Smooth muscle cell (in vitro differentiated cells): ENCODE results near the gene HLTF. TPM values are rescaled to one million over a fixed set of nuclear protein-coding genes. Genes with fewer than 3 reads are reported as not detected.

Source experiments
- DNase-seq: peaks from one replicate; lab custom pipeline; 2025; ENCODE audit not compliant: unreplicated experiment; lab: John Stamatoyannopoulos, UW
- H2AFZ ChIP-seq: fragments of 200-600 bp; sonication (generic); 2 replicates; pipeline ENCODE4 v1.6.0; 2016; ENCODE audit warnings: antibody characterized with exemption, low read depth, mild to moderate bottlenecking
- H3F3A ChIP-seq: fragments of 200-600 bp; sonication (generic); 2 replicates; pipeline ENCODE4 v1.6.0; 2017; ENCODE audit warnings: antibody characterized with exemption, low read depth
- H3K27ac ChIP-seq: fragments of 200-600 bp; sonication (generic); 2 replicates; pipeline ENCODE4 v1.5.1; 2016; ENCODE audit warnings: low read depth, mild to moderate bottlenecking
- H3K27me3 ChIP-seq: fragments of 200-600 bp; sonication (generic); 2 replicates; pipeline ENCODE4 v1.6.1; 2016; ENCODE audit warnings: low read depth, mild to moderate bottlenecking
- H3K36me3 ChIP-seq: fragments of 200-600 bp; sonication (generic); 2 replicates; pipeline ENCODE4 v1.5.1; 2016; ENCODE audit warnings: low read depth
- H3K4me1 ChIP-seq: fragments of 200-600 bp; sonication (generic); 2 replicates; pipeline ENCODE4 v1.5.1; 2016; ENCODE audit warnings: low read depth
- H3K4me2 ChIP-seq: fragments of 200-600 bp; sonication (generic); 2 replicates; pipeline ENCODE4 v1.6.0; 2016; ENCODE audit warnings: mild to moderate bottlenecking
- H3K4me3 ChIP-seq: fragments of 200-600 bp; sonication (generic); 2 replicates; pipeline ENCODE4 v1.5.1; 2016; ENCODE audit warnings: mild to moderate bottlenecking
- H3K79me2 ChIP-seq: fragments of 200-600 bp; sonication (generic); 2 replicates; pipeline ENCODE4 v1.6.0; 2016; ENCODE audit warnings: low read depth, mild to moderate bottlenecking
- H3K9ac ChIP-seq: fragments of 200-600 bp; sonication (generic); 2 replicates; pipeline ENCODE4 v1.6.0; 2016; ENCODE audit warnings: low read depth
- H3K9me3 ChIP-seq: fragments of 200-600 bp; sonication (generic); replicated peaks from 2 replicates; pipeline ENCODE4 v1.5.1; 2016; ENCODE audit warnings: low read depth
- H4K20me1 ChIP-seq: fragments of 200-600 bp; sonication (generic); 2 replicates; pipeline ENCODE4 v1.6.0; 2016; ENCODE audit warnings: low read depth
- WGBS: methylation state at CpG from one replicate; pipeline ENCODE4 v1.1.7; 2016; ENCODE audit warnings: low lambda C conversion rate; 5-methylcytosine and 5-hydroxymethylcytosine counted together
- polyA plus RNA-seq: library from polyadenylated mRNA; unstranded; fragments of >200 nt; fragmentation: Nextera tagmentation; extraction: Ambion mirVana; gene quantifications from 2 replicates; pipeline ENCODE4 v1.2.1, GENCODE V29; 2016
- total RNA-seq: library from RNA; depleted of rRNA; stranded (reverse); fragments of >200 nt; gene quantifications from 2 replicates; pipeline ENCODE4 v1.2.3, GENCODE V29; 2014
- TF ChIP-seq, protein P1 (sequence below): fragments of 200-600 bp; sonication (generic); IDR thresholded peaks from 2 replicates; pipeline ENCODE4 v1.5.1; 2017; ENCODE audit warnings: borderline replicate concordance, mild to moderate bottlenecking, antibody characterized with exemption; ENCODE audit not compliant: insufficient read depth, poor library complexity, severe bottlenecking

HLTF gene
- total and polyA plus RNA-seq, 2 experiments from 2014 or later: 24.2 to 34.9 TPM

DNA sequence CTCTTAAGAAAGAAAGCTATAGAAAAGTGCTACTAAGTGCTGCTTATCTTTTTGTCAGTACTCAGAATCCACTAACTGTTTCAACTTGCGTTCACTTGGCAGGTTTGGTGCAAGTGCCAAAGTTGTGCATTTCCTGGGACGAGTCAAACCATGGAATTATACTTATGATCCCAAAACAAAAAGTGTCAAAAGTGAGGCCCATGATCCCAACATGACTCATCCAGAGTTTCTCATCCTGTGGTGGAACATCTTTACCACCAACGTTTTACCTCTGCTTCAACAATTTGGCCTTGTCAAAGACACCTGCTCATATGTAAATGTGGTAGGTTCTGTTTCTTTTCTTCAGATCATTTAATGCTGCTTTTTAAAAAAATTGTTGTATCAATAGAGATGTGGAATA lies 62.4 kb downstream of the HLTF start:
- TF ChIP-seq, protein P1, sequence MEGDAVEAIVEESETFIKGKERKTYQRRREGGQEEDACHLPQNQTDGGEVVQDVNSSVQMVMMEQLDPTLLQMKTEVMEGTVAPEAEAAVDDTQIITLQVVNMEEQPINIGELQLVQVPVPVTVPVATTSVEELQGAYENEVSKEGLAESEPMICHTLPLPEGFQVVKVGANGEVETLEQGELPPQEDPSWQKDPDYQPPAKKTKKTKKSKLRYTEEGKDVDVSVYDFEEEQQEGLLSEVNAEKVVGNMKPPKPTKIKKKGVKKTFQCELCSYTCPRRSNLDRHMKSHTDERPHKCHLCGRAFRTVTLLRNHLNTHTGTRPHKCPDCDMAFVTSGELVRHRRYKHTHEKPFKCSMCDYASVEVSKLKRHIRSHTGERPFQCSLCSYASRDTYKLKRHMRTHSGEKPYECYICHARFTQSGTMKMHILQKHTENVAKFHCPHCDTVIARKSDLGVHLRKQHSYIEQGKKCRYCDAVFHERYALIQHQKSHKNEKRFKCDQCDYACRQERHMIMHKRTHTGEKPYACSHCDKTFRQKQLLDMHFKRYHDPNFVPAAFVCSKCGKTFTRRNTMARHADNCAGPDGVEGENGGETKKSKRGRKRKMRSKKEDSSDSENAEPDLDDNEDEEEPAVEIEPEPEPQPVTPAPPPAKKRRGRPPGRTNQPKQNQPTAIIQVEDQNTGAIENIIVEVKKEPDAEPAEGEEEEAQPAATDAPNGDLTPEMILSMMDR: no peak
- 91% methylated on average over 3 of the region's 3 CpGs for WGBS
- no peaks in the 10 kb centered on the region for H3K9me3 ChIP-seq
- H3K4me1 ChIP-seq: no peaks in the 10 kb centered on the region
- no peak overlapping the region for H3K4me3 ChIP-seq
- H3K9ac ChIP-seq: no peak overlapping the region
- H2AFZ ChIP-seq: no peak overlapping the region
- H3K27ac ChIP-seq: no peak overlapping the region
- no peaks in the 10 kb centered on the region for H3K27me3 ChIP-seq
- H3K79me2 ChIP-seq: no peaks in the 10 kb centered on the region
- H3K36me3 ChIP-seq: peaks cover 15% of the 10 kb centered on the region
- no peak for DNase-seq
- H3K4me2 ChIP-seq: no peak overlapping the region
- no peaks in the 10 kb centered on the region for H4K20me1 ChIP-seq
- H3F3A ChIP-seq: no peaks in the 10 kb centered on the region

- no peak overlapping the region for H2AFZ ChIP-seq
- H3K79me2 ChIP-seq: no peaks in the 10 kb centered on the region
- no peak overlapping the region for H3K27ac ChIP-seq
- H3F3A ChIP-seq: no peaks in the 10 kb centered on the region
- no peak overlapping the region for H3K4me2 ChIP-seq
- peaks cover 15% of the 10 kb centered on the region for H3K36me3 ChIP-seq
- H3K9me3 ChIP-seq: no peaks in the 10 kb centered on the region
- no peak for DNase-seq
- H3K4me1 ChIP-seq: no peaks in the 10 kb centered on the region
- no peaks in the 10 kb centered on the region for H4K20me1 ChIP-seq
- H3K27me3 ChIP-seq: no peaks in the 10 kb centered on the region
- no peak overlapping the region for H3K4me3 ChIP-seq
- 46% methylated on average over 1 of the region's 1 CpG for WGBS
- no peak overlapping the region for H3K9ac ChIP-seq
- TF ChIP-seq, protein P1: no peak
Observed at GRCh38 chr3:149021830-149022229, 64.5 kb downstream of the HLTF start.

DNA sequence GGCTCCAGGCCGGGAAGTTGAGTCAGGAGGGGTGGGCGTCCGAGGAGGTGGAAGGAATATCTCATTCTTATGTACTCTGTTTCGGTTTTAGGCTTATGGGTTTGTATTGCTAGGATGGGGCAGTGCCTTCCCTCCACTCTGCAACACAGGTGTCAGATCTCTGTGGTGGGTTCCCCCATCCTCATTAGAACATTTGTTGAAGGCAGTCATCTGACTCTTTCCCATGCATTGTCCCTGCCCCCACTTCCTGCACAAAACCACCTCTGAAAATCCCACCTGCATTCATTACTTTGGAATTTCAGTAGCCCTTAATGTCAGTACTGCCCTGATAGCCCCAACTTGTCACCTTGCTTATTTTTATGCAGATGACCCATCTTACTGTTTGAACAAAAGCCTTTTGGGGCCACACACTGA lies 65.5 kb downstream of the HLTF start:
- no peak overlapping the region for H2AFZ ChIP-seq
- no peak overlapping the region for H3K9ac ChIP-seq
- no peak for DNase-seq
- WGBS: 90% methylated on average over 4 of the region's 4 CpGs
- no peak overlapping the region for H3K27ac ChIP-seq
- H3K36me3 ChIP-seq: peaks cover 13% of the 10 kb centered on the region
- H4K20me1 ChIP-seq: no peaks in the 10 kb centered on the region
- H3K27me3 ChIP-seq: no peaks in the 10 kb centered on the region
- H3F3A ChIP-seq: no peaks in the 10 kb centered on the region
- H3K9me3 ChIP-seq: no peaks in the 10 kb centered on the region
- H3K4me2 ChIP-seq: no peak overlapping the region
- no peak overlapping the region for H3K4me3 ChIP-seq
- H3K4me1 ChIP-seq: no peaks in the 10 kb centered on the region
- TF ChIP-seq, protein P1: no peak
- no peaks in the 10 kb centered on the region for H3K79me2 ChIP-seq

- Histone ChIP-seq H3K36me3 (peaks cover 9% of the 10 kb centered on the region), H3K27ac (no peak overlapping the region), H3K9ac (no peak overlapping the region), H3F3A (no peaks in the 10 kb centered on the region), H3K4me2 (no peak overlapping the region), H4K20me1 (no peaks in the 10 kb centered on the region), H3K4me1 (no peaks in the 10 kb centered on the region), H3K79me2 (no peaks in the 10 kb centered on the region), H3K4me3 (no peak overlapping the region), H3K9me3 (no peaks in the 10 kb centered on the region), H2AFZ (no peak overlapping the region), H3K27me3 (no peaks in the 10 kb centered on the region)
- WGBS: 93% methylated on average over 3 of the region's 3 CpGs
- no peak for DNase-seq
- TF ChIP-seq, protein P1: no peak
Observed at GRCh38 chr3:149020196-149020838, 66.0 kb downstream of the HLTF start.
